NCI-H226 (cell line): ENCODE measurements around the gene TRIM37.
A peak's percentile ranks its signal among the peaks of the same experiment; 100 is the strongest.
"Not testable (repeated sequence)": the region's sequence is repeated elsewhere in the genome, so short reads cannot be mapped to it uniquely, and the experiment has no call there.

Experiments used
- DNase-seq: peaks from one replicate; pipeline ENCODE4 v3.0.0-alpha.2; 2015

TRIM37 gene

DNA sequence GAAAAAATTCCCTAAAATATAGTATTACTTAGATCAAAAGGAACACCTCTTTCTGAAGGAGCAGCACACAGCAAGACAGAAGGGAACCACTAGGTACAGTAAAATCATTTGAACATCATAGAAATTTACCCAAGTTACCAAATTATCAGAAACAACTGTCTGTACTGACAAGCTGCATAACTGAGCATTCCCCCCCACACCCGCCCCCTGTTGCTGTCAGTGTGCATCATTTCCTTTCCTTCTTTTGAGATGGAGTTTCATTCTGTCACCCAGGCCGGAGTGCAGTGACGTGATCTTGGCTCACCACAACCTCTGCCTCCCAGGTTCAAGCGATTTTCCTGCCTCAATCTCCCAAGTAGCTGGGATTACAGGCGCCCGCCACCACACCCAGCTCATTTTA is 120.7 kb downstream of the TRIM37 start:
- DNase-seq: no peak

DNA sequence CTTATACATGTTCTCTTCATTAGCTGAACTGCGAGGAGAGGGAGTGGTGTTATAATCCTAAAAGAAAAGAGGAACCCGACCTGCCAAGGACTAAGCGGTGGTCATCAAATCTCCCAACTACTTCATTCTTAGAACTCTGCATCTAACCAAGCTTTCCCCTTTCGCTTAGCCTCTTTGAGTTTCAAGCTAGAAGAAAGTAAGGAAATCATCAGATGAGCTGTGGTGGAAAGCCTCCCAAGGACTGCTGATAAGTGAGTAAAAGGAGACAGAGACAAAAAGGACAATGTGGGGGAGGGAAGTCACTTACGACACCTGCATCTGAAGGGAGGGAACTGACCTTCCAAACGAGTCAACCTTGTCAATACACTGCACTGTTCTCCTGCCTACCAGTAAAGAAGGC is 121.3 kb downstream of the TRIM37 start:
- DNase-seq: no peak

DNA sequence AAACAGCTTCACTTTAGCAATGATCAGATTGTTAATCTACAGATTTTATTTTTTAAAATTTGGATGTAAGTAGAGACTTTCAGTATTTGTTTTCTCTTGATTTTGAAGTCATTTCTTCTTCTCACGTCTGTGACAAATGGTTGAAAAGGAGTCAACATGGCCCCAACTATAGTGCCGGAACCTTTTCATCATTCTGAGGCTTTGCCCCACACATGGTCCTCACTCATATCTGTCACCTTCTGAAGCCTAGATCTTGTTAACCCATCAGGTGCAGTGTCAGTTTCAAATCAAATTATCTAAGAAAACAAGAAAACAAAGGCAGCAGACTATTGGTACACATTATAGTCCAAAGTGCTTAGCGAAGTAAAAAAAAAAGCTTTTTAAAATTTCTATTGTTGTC is 124.1 kb downstream of the TRIM37 start:
- no peak for DNase-seq

DNA sequence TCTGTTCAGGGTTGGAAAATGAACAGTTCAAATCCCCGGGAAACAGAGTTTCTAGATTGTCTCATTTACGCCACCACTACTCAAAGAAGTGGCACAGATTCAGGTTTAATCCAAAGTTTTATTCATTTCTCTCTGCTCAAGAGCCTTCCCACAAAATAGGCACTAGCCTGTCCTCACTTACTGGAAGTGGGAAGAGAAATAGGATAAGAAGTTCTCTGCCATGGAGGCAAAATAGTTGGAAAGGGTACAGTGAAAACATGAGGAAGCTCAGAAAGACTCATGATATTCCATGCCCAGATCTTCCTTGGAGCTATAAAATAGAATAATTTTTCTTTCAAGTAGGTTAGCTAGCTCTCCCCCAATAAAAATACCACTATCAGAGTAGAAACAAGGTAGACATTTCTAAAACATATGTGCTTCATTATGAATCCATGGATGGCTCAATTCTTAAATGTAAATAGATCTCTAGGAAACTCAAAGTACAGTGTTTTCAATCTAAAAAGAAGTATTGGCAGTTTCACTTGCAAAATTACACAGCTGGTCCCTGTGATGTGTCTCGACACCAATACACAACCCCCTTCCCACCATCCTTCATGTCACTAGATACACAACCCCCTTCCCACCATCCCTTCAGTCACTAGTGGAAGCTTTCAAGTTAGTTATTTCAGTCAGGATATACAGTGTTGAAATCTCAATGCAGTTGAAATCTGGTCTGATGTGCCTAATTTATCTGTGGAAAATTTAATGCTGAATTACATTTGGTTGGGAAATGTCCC is 125.8 kb downstream of the TRIM37 start:
- no peak for DNase-seq

DNA sequence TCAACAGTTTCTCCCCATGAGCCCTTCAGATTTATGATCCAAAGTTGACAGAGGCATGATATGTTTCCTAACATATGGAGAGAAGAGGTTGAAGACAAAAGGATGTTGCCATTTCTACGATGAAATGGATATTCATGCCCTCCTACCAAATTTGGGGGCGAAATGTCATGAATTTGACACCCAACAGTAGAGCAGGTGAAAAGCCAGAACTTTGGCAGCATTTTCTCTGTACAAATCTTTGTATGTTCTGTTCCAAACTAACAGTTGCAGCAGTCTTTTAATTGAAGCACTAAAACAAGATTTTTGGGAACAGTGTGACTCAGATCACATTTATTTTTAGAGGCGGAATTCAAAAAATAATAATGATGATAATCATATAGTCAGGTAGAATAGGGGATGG is 130.1 kb downstream of the TRIM37 start:
- no peak for DNase-seq

DNA sequence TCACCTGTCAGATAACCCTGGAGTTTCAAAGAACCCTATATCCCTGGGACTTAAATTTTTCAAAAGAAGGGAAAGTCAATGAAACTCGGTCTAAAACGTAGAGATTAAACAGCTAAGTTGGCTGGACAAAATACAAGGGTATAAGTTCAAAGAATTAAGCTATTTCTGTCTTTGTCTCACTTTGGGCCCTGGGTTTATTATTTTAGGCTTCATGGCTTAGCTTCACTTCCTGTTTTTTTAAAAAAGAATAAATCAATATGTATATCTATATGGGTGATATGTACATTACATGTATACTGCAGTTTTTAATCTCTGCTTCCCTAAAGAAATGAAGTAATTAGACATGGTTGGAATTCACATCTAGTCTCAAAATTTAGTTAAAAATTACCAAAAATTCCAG is 132.3 kb downstream of the TRIM37 start:
- no peak for DNase-seq

DNA sequence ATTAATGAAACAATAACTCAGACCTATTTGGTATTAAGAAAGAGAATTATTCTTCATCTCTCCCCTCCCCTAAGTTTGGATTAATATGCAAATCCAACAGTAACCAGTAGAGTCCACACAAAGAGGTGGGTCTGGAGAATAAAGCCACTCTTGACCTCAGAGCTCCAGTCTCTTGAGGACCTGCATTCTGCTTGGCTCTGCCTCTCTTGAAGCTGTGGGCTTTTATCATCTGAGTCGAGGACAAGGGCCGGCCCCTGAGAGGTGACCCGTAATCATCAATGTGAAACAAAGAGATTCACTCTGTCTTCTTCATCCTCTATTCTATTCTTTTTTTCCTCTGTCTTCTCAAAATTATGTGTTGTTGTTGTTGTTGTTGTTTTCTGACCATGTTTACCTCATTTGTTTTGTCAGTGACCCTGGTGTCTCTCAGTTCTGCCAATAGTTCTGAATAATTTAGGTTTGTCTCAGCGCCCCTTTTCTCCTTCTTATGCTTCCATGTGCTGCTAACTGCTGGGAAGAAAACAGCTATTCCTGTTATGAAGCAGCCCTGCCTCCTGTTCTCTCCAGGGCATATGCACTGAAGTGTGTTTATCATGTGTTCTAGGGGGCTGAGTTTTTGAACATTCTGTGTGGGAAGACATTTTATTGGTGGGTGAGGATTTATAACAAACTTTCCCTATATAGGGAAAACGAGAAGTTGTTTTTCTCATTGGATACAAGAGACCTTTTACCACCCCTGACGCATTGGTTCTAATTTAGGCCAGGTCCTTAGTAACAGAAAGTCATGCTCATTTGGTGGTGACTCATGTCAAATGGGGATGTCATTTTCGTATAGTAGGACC is 135.8 kb downstream of the TRIM37 start:
- no peak for DNase-seq

DNA sequence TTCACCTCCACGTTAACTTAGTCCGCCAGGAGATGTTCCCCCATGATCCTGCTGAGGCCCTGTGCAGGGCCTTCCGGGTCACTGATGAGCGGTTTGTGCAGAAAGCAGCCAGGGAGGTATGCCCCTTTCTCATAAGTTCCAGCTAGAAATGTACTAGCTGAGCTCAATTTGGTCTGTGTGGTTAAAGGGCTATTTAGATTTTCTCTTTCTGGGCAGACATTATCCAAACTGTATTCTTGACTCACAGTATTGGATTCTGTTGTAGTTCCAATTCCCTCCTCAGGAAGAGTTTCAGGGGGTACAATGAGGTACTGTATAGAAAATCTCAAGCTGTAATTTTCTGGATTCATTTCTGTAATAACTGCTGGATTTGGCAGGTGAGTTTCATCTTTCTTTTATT is 137.1 kb downstream of the TRIM37 start:
- no peak for DNase-seq

DNA sequence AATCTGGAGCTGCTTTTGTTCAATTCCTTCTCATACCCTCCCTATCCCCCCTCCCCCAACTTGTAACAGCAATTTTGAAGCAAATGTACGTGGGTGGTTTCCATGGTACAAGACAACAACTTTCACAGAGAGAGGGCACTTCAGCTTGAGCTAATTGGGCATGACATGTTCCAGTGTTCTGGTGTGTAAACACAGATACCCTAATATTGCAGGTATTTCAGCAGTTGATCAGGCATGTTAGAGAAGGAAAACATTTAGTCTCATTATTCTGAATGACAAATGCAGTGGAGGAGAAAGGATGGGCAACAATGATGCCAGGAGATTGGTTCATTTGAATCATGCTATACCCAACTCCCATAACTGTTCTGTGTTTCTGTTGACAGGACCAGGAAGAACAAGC is 137.5 kb downstream of the TRIM37 start:
- no peak for DNase-seq

DNA sequence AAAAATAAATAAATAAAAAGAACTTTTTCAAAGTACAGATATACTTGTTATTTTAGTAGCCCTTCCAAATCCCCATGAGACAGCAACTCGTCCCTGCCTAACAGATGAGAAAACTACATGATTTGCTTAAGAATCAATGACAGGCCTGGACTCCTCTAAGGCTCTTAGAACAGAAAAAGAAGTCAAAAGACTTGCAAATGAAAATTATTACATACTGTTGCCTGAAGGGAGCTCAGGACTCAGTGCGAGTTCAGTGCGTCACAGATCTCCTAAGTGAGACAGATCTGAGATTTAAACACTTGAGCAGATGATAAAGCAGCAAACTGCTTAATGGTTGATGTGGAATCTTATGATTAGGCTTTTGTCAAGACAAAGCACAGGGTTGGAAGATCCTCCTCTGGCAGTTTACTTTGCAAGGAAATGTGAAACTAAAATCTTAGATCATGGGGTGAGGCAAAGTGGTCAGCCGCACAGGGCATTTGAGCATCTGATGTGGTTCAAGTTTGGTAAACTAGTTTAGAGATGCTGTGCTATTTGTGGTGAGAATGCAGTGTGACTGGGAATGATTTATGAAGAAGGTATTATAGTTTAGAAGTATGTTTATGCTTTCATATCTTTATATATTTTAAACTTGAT is 138.1 kb downstream of the TRIM37 start:
- no peak for DNase-seq

DNA sequence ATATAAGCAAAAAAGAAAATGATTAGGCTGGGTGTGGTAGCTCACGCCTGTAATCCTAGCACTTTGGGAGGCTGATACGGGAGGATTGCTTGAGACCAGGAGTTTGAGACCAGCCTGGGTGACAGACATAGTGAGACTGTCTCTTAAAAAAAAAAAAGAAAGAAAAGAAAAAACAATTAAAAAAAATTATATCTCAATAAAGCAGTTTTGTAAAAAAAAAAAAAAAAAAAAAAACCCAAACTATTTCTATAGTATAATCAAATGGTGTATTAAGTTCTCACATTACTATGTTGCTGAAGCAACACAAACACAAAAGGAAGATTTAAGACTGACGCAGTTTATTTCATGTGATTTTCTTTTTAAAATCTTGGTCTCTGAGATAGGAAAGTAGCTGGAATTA is 140.5 kb downstream of the TRIM37 start:
- no peak for DNase-seq

DNA sequence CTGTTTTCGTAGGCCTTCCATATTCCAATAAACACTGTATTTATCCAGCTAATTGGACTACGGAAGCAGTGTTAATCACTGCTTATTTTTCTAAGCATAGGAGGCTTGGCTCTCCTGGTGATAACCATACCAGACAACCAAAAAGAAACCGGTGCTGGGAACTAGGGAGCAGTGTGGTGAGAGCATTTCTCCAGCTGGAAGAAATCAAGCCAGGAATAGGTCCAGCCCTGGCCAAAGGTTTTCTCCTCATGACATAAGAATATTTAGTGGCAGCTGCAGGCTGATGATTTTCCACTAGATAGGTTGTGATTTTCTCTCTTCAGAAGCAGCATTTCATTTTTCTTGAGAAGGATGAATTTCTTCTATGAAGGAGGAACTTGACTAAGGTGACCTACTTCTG is 141.5 kb downstream of the TRIM37 start:
- DNase-seq: no peak

DNA sequence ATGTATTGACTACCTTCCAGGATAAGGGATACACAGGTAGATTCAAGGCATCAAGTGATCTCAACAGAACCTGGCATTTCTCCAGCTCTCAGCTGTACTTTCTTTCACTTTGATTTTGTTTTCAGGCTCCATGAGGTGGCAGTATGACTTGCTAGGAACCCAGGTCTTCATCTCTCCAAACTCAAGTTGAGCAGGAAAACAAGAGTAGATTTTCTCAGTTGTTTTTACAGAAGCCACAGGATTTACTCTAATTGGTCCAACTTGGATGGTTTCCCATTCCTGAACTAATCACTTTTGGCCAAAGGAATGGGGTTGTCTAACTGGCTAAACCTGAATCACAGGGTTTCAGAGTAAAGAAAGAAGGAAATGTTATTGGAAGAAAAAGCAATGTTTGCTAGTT is 146.6 kb downstream of the TRIM37 start:
- peak; percentile 42 for DNase-seq

DNA sequence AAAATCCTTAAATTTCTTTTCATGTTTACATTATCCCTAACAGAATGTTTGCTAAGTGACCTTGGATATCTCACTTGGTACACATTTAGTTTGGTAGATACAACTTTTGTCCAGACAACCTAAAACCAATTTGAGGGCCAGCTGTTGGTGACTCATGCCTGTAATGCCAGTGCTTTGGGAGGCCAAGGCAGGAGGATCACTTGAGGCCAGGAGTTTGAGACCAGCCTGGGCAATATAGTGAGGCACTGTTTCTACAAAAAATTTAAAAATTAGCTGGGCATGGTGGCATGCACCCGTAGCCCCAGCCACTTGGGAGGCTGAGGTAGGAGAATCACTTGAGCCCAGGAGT is 149.0 kb downstream of the TRIM37 start:
- not testable (repeated sequence) for DNase-seq

DNA sequence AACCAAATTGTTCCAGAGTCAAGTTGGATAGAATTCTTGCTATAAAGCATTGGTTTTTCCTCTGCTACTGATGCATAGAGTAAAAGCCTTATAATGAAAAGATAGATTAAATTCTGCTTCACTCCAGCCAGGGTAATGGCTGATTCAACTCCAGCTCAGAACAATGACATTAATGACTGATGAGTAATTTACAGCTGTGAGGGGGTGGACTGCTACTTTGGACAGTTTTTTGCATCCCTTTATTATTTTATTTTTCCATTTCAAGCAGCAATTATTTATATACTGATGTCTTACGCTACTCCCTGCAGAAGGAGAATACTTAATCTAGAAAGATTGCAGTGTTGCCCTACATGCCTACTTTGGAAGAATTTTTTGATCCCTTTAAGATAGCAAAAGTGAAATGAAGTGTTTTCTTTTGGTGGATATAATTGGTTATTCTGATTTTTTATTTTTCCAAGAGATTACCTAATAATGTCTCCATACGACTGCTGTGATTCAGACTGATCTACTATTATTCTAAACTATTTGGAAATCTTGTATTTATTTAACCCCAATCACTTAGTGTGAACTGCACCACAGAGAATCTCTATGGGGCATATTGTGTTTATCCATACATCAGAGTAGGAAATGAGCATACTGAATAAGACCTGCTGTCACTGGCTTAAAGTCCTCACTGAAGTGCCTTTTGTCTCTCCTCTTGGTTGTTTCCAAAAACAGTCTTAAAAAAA is 149.5 kb downstream of the TRIM37 start:
- no peak for DNase-seq

DNA sequence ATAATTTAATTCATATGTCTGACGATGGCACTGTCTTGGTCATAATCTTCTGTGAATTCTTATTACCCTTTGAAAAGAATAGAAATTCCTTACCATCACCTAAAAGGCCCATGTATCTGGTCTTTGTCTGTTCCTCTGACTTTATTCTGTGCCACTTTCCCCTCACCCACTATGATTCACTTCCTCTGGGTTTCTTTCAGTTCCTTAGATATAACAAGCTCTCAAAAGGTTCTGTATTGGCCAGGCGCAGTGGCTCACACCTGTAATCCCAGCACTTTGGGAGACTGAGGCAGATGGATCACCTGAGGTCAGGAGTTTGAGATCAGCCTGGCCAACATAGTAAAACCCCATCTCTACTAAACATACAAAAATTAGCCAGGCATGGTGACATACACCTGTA is 152.3 kb downstream of the TRIM37 start:
- DNase-seq: not testable (repeated sequence)

DNA sequence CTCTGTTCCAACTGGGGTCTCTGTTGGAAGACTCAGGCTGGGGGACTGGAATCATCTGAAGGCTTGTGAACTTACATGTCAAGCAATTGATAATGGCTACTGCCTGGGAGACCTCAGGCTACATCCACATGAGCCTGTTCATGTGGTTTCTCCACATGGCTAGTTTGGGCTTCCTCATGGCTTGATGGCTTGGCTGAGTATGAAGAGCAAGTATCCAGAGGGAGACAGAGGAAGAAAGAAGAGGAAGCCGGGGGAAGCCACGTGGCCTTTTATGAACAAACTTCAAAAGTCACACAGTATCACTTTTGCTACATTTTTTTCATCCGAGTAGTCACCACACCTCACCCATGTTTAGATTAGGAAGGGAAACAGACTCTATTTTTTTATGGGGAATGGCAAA is 158.9 kb downstream of the TRIM37 start:
- no peak for DNase-seq

DNA sequence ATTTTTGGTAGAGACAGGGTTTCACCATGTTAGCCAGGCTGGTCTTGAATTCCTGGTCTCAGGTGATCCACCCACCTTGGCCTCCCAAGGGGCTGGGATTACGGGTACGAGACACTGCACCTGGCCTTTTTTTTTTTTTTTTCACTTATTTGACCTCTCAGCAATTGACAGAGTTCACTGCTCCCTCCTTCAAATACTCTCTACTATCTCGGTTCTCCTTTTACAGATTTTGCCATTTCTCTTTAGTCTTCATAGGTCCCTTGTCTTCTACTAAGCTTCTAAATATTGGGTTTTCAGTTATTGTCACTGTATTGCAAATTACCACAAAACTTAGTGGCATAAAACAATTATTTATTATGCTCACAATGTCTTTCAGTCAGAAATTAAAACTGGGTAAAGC is 159.3 kb downstream of the TRIM37 start:
- DNase-seq: no peak

DNA sequence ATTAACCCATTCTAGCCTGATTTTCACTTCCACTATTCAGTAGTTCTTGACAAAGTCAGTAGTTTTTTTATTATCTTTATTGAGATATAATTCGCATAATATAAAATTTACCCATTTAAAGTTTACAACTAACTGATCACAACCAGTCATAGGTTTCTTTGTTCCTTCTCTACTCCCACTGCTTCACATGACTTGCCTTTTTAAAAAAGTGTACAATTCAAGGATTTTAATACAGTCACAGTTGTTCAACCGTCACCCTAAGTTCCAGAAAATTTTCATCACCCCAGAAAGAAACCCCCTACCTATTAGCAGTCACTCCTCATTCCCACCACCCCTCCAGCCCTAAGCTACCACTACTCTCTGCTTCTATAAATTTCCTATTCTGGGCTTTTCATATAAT is 162.5 kb downstream of the TRIM37 start:
- no peak for DNase-seq

DNA sequence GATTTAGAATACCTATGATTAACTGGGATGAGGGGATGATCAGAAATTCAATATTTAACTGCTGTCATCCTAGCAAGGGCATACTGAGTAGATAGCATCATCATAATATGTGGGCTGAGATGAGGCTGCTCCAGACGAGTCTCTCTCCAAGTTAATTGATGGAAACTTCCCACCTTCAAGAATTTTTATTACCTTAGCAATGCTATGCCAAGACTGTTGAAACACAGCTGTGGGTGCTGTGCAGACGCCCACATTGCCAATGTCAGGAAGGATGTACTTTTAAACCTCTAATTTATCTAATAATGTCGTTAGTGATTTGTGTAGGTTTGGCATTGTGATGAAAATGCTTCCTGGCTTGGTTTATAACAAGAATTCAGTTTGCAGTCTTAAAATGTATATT is 170.4 kb downstream of the TRIM37 start:
- no peak for DNase-seq

DNA sequence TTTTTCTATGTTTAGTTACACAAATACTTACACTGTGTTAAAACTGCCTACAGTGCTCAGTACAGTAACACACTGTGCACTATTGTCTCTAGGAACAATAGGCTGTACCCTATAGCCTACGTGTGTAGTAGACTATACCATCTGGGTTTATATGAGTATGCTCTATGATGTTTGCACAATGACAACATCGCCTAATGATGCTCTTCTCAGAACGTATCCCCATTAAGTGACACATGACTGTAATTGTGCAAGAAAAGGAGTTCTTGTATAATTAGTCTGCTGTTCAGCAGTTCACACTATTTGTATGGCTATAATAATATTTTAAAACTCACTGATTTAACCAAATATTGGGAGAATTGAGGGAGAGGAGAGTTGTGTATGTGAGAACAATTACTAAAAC is 173.7 kb downstream of the TRIM37 start:
- no peak for DNase-seq
